Thoracic aorta (tissue), 2 donors: ENCODE data around the gene OR2A14. TPM values are rescaled to one million over a fixed set of nuclear protein-coding genes. Genes with fewer than 3 reads are reported as not detected.
"Not testable (repeated sequence)": the region's sequence is repeated elsewhere in the genome, so short reads cannot be mapped to it uniquely, and the experiment has no call there.

Experiments used
- ATAC-seq: fragments of 150-250 bp; one replicate; pipeline ENCODE4 v1.8.0; 2017; ENCODE audit warnings: low read depth; ENCODE audit not compliant: insufficient number of reproducible peaks, low FRiP score
- DNase-seq: peaks from one replicate; pipeline ENCODE4 v3.0.0-alpha.2; 2020; ENCODE audit warnings: low spot score
- H3K27ac ChIP-seq, 2 donors: fragments of 200-600 bp; sonication (generic); 1 replicate in 1 of 2; 2 replicates in 1 of 2; pipeline ENCODE4 v1.5.1; 2016; ENCODE audit warnings: mild to moderate bottlenecking in 2 of 2, moderate library complexity in 2 of 2
- H3K27me3 ChIP-seq: fragments of 200-600 bp; sonication (generic); replicated peaks from 2 replicates; pipeline ENCODE4 v1.6.0; 2016; ENCODE audit warnings: mild to moderate bottlenecking; ENCODE audit not compliant: insufficient read depth
- H3K36me3 ChIP-seq: fragments of 200-600 bp; sonication (generic); one replicate; pipeline ENCODE4 v1.5.1; 2016
- H3K4me1 ChIP-seq, 2 donors: fragments of 200-600 bp; sonication (generic); 1 replicate in 1 of 2; 2 replicates in 1 of 2; pipeline versions ENCODE4 v1.5.1 to v1.6.0; 2016; ENCODE audit warnings: low read depth in 2 of 2, mild to moderate bottlenecking in 1 of 2; ENCODE audit not compliant: control insufficient read depth in 1 of 2
- H3K4me3 ChIP-seq: fragments of 200-600 bp; sonication (generic); 2 replicates; pipeline ENCODE4 v1.5.1; 2016; ENCODE audit warnings: mild to moderate bottlenecking
- H3K9me3 ChIP-seq: fragments of 200-600 bp; sonication (generic); 2 replicates; pipeline ENCODE4 v1.5.1; 2016
- CTCF ChIP-seq: fragments of 200-600 bp; sonication (generic); IDR thresholded peaks from one replicate; pipeline ENCODE4 v1.5.1; 2019; ENCODE audit warnings: antibody characterized with exemption
- total RNA-seq, 2 donors: library from RNA; depleted of rRNA; stranded (reverse); fragments of >200 nt; gene quantifications; one replicate each; pipeline versions ENCODE4 v1.1.0 to v1.2.3, GENCODE V29; 2016

OR2A14 gene
- total RNA-seq, 2 donors from 2014 or later, result not detected

DNA sequence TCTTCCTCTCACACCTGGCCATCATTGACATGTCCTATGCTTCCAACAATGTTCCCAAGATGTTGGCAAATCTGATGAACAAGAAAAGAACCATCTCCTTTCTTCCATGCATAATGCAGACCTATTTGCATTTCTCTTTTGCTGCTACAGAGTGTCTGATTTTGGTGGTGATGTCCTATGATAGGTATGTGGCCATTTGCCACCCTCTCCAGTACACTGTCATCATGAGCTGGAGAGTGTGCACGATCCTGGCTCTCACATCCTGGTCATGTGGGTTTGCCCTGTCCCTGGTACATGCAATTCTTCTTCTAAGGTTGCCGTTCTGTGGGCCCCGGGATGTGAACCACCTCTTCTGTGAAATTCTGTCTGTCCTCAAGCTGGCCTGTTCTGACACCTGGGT, 19.2 kb downstream of the OR2A14 start:
- no peaks in the 10 kb centered on the region for H3K4me1 ChIP-seq
- DNase-seq (no peak), ATAC-seq (no peak)
- no peaks in the 10 kb centered on the region for H3K27me3 ChIP-seq
- H3K27ac ChIP-seq, result no peak overlapping the region
- TF ChIP-seq CTCF, result no peak
- no peaks in the 10 kb centered on the region for H3K9me3 ChIP-seq
- H3K4me3 ChIP-seq, result no peak overlapping the region
- H3K36me3 ChIP-seq, result no peaks in the 10 kb centered on the region

DNA sequence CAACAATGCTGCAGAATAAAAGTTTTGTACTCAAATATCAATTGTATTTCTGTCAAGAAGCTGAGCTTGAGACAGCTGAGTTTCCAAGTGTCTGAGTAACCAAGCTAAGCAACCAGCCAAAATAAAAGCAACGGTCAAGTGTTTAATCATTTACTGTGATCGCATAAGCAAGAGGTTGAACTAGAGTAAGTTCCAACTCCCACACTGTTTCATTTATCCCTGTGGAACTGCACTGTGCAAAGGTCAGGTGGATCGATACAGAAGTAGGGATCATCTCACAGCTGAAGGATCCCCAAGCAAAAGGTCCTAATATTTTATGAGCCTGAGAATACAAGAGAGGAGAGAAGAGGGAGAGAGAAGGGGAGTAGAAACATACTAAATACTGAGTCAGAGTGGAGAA, 21.4 kb downstream of the OR2A14 start:
- no peaks in the 10 kb centered on the region for H3K4me1 ChIP-seq
- H3K36me3 ChIP-seq, result no peaks in the 10 kb centered on the region
- H3K27ac ChIP-seq, result no peak overlapping the region
- no peak overlapping the region for H3K4me3 ChIP-seq
- DNase-seq, result no peak
- TF ChIP-seq CTCF, result no peak
- ATAC-seq, result no peak
- no peaks in the 10 kb centered on the region for H3K27me3 ChIP-seq
- peaks cover 12% of the 10 kb centered on the region for H3K9me3 ChIP-seq

DNA sequence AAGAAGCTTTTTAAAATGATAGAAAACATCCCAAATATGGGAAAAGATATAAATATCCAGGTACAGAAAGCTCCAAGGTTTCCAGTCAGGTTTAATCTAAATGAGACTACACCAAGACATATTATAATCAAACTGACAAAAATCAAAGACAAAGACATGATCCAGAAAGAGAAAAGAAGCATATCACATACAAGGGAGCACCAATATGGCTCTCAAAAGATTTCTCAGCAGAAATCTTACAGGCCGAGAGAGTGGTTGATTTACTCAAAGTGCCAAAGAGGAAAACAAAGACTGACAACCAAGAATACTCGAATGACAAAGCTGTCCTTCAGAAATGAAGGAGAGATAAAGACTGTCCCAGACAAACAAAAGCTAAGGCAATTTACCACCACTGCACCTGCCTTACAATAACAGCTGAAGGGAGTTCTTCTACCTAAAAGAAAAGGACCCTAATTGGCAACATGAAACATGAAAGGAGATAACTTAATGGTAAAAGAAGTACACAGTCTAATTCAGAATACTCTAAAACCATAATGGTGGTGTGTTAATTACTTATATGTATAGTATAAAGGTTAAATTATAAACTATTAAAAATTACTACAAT, 25.4 kb downstream of the OR2A14 start:
- DNase-seq (no peak), ATAC-seq (no peak)
- no peak overlapping the region for H3K27ac ChIP-seq
- H3K36me3 ChIP-seq, result no peaks in the 10 kb centered on the region
- no peaks in the 10 kb centered on the region for H3K27me3 ChIP-seq
- H3K4me1 ChIP-seq, result no peaks in the 10 kb centered on the region
- H3K4me3 ChIP-seq, result no peak overlapping the region
- TF ChIP-seq CTCF, result no peak
- peaks cover 12% of the 10 kb centered on the region for H3K9me3 ChIP-seq

DNA sequence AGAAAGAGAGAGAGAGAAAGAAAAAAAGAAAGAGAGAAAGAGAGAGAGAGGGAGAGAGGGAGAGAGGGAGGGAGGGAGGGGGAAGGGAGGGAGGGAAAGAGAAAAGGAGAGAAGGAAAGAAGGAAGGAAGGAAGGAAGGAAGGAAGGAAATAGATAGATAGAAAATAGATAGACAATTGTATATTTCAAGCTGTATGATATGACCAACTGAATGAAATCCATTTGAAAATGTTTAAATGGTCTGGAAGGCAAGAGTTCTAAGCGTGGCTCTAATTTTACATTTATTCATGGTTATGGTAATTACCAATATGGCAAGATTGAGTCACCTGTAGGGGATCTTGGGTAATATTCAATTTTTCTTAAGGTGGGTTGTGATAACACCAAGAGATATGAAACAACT, 35.9 kb downstream of the OR2A14 start:
- no peaks in the 10 kb centered on the region for H3K9me3 ChIP-seq
- H3K36me3 ChIP-seq, result no peaks in the 10 kb centered on the region
- ATAC-seq, result no peak
- no peak overlapping the region for H3K4me3 ChIP-seq
- no peak for DNase-seq
- H3K27me3 ChIP-seq, result no peaks in the 10 kb centered on the region
- TF ChIP-seq CTCF, result no peak
- H3K27ac ChIP-seq, result no peak overlapping the region
- no peaks in the 10 kb centered on the region for H3K4me1 ChIP-seq

GRCh38 chr7:144164784-144165183, 41.8 kb downstream of the OR2A14 start:
- Histone ChIP-seq H3K9me3 (no peaks in the 10 kb centered on the region), H3K36me3 (no peaks in the 10 kb centered on the region), H3K4me1 (no peaks in the 10 kb centered on the region), H3K4me3 (no peak overlapping the region), H3K27ac (no peak overlapping the region), H3K27me3 (no peaks in the 10 kb centered on the region)
- DNase-seq (no peak), ATAC-seq (no peak)
- no peak for TF ChIP-seq CTCF

- not testable (repeated sequence) for H3K4me3 ChIP-seq, H3K27me3 ChIP-seq, DNase-seq, H3K4me1 ChIP-seq, ATAC-seq, H3K27ac ChIP-seq, H3K36me3 ChIP-seq, H3K9me3 ChIP-seq
Measured at GRCh38 chr7:144171594-144172350, 48.8 kb downstream of the OR2A14 start.
